ENCODE data around the gene ELAVL2.
A peak's percentile ranks its signal among the peaks of the same experiment; 100 is the strongest.

ELAVL2 gene

GRCh38 chr9:23826120-23826629 lies at the start of gene ELAVL2:
ELAVL2 (minus strand) TSS chr9:23826240; CDS start chr9:23762234, 64,006 bp downstream.
- peak; percentile 11 to 14 for DNase-seq (ENCODE audit: low read depth in 2 of 2)

DNA sequence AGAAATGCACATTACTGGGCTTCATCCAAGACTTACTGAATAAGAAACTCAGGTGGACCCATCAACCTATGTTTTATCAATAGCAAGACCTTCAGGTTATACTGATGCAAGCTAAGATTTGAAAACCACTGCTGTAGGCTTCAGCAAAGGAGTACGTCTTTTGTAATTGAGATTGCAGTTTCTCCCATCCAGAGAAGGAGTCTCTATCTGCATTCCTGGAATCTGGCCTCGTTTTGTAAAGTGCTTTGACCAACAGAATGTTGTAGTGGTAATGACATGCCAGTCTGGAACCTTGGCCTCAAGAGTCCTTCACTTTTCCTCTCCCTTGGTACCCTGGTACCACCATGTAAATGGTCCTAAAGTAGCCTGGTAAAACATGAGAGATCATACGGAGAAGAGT lies 32.2 kb upstream of the ELAVL2 start:
- no peak for DNase-seq (ENCODE audit: low read depth in 2 of 2)

DNA sequence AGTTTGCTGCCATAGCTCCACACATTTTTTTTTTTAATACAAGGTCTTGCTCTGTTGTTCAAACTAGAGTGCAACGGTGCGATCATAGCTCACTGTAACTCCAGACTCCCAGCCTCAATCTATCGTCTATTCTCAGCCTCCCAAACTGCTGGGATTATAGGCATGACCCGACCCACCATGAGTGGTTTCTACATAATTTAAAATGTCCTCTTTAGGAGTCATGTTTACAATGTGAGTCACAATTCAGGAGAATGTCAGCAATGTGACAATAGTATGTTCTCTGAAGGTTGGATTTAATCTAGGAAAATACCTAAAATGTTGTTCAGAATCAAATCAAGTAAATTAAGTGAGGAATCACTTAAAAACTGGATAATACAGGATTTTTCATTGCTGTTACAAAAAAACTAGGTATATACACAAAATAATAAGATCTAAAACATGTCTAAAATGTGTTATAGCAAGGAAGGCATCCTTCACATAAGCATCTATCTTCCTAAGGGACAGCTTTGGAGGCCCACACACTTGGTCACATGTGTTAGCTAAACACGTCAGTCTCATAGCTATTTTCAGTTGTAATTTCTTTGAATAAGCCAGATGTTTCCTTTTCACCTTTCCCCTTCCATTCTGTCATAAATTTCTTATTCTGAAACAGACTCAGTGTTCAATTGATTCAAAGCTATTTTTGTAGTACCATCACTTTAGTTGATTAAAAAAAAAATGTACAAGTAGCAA lies 30.0 kb upstream of the ELAVL2 start:
- DNase-seq (ENCODE audit: low read depth in 2 of 2), result no peak

DNA sequence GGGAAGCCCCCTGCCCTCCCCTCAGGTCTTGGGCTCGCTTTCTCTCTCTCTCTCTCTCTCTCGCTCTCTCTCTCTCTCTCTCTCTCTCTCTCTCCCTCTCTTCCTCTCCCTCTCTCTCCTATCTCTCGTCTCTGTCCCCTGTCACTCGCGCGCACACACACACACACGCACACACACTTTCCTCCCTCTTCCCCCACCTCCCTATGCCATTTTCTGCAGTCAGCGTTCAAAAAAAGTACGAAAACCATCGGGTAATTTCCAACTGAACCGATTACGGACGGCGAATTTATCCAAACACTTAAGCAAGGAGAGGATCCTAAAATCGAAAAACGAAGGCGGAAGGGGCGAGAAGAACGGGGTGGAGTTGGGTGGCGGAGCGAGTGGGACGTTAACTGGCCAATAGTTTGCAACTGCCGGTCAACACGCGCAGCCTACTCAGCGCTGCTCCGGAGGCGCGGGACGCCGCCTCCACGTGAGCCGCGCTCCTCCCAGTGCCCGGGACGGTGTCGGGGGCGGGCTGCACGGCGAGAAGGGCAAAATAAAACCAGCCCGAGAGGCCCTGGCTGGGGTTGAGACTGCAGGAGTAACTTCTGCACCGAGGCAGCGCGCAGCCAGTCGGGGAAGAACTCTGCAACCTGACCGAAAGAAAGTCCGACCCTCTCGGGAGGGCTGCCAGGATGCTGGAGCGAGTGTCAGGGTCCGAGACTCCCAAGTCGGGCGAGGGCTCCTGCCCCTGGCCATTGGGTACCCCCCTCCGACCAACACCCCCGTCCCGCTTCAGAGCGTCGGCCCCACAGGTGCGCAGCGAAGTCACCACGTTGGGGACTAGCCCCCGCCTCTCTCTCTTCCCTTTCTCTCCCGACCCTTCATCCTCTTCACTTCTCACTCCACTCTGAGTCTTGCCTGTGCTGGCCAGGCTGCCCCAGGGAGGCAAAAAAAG lies 24.9 kb upstream of the ELAVL2 start:
- no peak for DNase-seq (ENCODE audit: low read depth in 2 of 2)

DNA sequence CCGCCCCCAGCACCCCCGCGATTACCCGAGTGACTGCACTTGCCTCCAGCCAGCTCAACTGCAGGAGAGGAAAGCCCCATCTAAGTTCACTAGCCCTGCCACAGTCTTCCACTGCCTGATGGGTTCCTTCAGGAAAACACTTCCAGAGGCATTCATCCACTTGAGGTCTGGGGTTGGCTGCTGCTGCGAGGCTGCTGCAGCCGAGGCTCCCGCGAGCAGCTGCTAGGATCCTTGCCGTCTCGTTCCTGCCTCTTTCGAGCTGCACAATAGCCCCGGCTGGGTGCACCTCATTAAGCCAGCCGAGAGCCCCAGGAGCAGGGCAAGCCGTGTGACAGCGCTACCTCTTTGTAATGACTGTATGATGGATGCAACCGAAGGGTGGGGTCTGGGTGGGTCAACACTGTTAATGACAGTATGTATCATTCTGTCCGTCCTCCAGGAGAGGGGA lies 24.2 kb upstream of the ELAVL2 start:
- DNase-seq (ENCODE audit: low read depth in 2 of 2), result no peak

DNA sequence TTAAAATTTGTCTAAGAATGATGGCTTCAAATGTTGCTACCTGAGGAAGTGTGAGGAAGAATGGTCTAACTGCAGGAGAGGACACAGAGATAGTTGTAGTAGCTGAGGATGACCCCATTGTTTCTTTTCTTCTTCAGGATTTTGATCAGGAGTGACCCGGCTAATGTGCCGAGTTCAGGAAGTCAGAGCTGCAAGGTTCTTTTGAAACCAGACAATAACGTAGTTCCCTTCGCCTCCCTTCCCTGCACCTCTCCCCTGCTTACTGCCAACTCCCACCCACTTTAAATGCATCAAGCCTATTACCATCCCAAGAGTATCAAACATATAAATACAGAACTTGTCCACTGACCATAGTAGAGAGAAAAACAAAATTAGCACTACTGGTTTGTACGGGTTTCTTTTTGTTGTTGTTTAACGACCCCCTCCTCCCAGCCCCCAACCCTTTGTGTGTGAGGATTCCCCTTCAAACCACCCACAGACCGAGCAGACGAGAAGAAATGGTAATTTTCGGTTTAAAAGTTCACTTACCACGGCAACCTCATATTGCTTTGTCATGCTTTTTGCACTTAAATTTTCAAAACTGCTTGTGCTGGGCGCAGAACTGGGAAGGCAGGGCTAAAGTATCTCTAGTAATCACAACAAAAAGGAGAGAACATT lies 23.5 kb upstream of the ELAVL2 start:
- DNase-seq (ENCODE audit: low read depth in 2 of 2), result no peak

- no peak for DNase-seq (ENCODE audit: low read depth in 2 of 2)
Measured at GRCh38 chr9:23842565-23843129, 16.6 kb upstream of the ELAVL2 start.

DNA sequence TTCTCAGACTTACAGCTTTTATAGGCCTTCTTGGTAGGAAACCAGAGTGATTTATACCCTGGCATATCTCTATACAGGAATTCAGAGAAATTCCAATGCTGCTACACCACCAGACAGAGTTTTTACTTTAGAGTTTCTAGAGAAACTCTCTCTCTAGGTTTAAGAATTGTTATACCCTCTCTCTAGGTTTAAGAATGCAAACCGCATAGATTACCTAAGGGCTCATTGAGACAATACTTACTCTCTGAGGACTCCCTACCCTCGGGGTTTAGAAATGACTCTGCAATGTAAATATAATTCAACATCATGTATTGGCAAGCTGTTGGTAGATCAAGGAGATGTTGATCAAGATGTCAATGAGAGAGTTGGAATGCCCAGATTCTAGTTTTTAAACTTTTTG lies 15.3 kb upstream of the ELAVL2 start:
- DNase-seq (ENCODE audit: low read depth in 2 of 2), result no peak

DNA sequence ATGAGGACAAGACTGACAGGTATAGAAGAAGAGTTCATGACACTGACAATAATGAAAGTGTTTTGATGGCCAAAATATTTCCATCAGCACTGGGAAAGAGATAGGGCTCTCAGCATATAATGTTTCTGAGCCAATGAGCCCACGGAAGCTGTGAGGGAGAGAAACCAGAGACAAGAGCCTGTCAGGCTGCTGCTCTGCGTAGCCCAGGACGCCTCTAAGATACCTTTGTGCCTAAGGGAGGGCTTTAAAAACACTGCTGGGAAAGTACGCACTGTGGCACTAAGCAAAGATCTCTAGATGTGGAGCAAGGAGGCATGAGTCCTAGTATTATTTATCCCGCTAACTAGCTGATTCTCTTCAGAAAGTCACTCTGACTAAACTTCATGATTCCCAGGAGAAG lies 11.0 kb upstream of the ELAVL2 start:
- no peak for DNase-seq (ENCODE audit: low read depth in 2 of 2)

GRCh38 chr9:23830929-23831730 lies 5.1 kb upstream of the ELAVL2 start:
- DNase-seq (ENCODE audit: low read depth in 2 of 2), result no peak

GRCh38 chr9:23830476-23830805 lies 4.4 kb upstream of the ELAVL2 start:
- DNase-seq (ENCODE audit: low read depth in 2 of 2), result no peak

DNA sequence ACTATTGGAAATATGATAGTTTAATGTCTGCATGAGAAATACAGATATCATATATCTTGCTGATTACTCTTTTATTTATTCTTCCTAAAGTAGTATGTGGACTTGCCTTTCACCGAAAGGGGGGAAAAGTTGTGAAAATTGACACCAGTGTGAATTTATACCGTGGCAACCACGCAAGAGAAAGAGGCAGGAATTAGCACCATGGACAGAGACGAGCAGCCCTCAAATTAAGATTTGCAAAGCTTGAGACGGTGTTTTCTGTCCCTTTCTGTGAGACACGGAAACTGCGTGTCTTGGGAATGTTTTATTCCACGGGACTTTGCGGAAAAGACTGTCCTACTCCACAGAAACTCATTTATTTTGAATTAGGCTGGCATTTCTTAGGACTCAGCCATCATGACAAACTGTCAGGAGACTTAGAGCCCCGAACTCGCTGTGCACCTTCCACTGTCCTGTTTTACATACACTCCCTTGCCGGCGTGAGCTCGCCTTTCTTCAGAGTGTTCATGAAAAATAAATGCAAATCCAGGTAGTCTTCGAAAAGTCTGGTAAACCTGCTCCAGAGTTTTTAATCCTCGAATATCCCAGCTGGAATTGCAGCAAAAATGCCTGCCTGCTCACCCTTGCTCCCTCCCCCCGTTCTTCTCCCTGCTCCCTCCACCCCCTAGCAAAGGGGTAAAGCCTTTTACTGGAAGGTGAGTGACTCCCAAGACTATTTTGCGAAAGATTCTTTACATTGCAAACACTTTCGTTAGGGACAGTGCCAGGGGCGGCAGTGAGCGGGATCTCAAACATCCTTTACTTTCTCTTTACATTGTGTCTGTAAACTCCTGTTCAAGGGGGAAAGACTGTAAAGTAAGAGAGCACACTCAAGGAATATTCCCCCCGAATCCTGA lies 3.8 kb upstream of the ELAVL2 start:
- DNase-seq (ENCODE audit: low read depth in 2 of 2), result no peak

- no peak for DNase-seq (ENCODE audit: low read depth in 2 of 2)
Measured at GRCh38 chr9:23825700-23826099, 340 bp downstream of the ELAVL2 start.

- no peak for DNase-seq (ENCODE audit: low read depth in 2 of 2)
Measured at GRCh38 chr9:23824830-23825591, 1.0 kb downstream of the ELAVL2 start.

- DNase-seq (ENCODE audit: low read depth in 2 of 2), result no peak
Measured at GRCh38 chr9:23823986-23824829, 1.8 kb downstream of the ELAVL2 start.

GRCh38 chr9:23823269-23823668 lies 2.8 kb downstream of the ELAVL2 start:
- DNase-seq (ENCODE audit: low read depth in 2 of 2), result no peak

GRCh38 chr9:23822261-23823169 lies 3.5 kb downstream of the ELAVL2 start:
- no peak for DNase-seq (ENCODE audit: low read depth in 2 of 2)
